Karpas-422 (cell line): ENCODE results near the gene PTPRO. TPM values are rescaled to one million over a fixed set of nuclear protein-coding genes. Genes with fewer than 3 reads are reported as not detected.

Experiments
- DNase-seq: peaks from one replicate; pipeline ENCODE4 v3.0.0-alpha.2; 2015
- H2AFZ ChIP-seq: fragments of 200-600 bp; sonication (generic); 2 replicates; pipeline ENCODE4 v1.6.1; 2014; ENCODE audit warnings: antibody characterized with exemption, low read length, mixed read lengths
- H3K27ac ChIP-seq: fragments of 200-600 bp; sonication (generic); 2 replicates; pipeline ENCODE4 v1.5.1; 2014; ENCODE audit warnings: mild to moderate bottlenecking, low read length, moderate library complexity
- H3K27me3 ChIP-seq: fragments of 200-600 bp; sonication (generic); 2 replicates; pipeline ENCODE4 v1.6.1; 2014; ENCODE audit warnings: low read length, mixed read lengths
- H3K36me3 ChIP-seq: fragments of 200-600 bp; sonication (generic); 2 replicates; pipeline ENCODE4 v1.6.1; 2014; ENCODE audit warnings: low read length, mixed read lengths; ENCODE audit not compliant: insufficient read depth
- H3K4me1 ChIP-seq: fragments of 200-600 bp; sonication (generic); 2 replicates; pipeline ENCODE4 v1.6.1; 2014; ENCODE audit warnings: mild to moderate bottlenecking, low read length, mixed read lengths
- H3K4me2 ChIP-seq: fragments of 200-600 bp; sonication (generic); 2 replicates; pipeline ENCODE4 v1.6.1; 2014; ENCODE audit warnings: low read length, low read depth, mild to moderate bottlenecking; ENCODE audit not compliant: poor library complexity, severe bottlenecking
- H3K4me3 ChIP-seq: fragments of 200-600 bp; sonication (generic); 2 replicates; pipeline ENCODE4 v1.5.1; 2014; ENCODE audit warnings: mild to moderate bottlenecking, antibody characterized with exemption, low read length, mixed read lengths
- H3K79me2 ChIP-seq: fragments of 200-600 bp; sonication (generic); 2 replicates; pipeline ENCODE4 v1.6.1; 2014; ENCODE audit warnings: mild to moderate bottlenecking, low read length, mixed read lengths
- H3K9ac ChIP-seq: fragments of 200-600 bp; sonication (generic); 2 replicates; pipeline ENCODE4 v1.6.0; 2014; ENCODE audit warnings: low read length
- H3K9me2 ChIP-seq: fragments of 200-600 bp; sonication (generic), shearing (Covaris generic); replicated peaks from 2 replicates; pipeline ENCODE4 v1.6.0; 2014; ENCODE audit warnings: mild to moderate bottlenecking, low read length, moderate library complexity; ENCODE audit not compliant: insufficient read depth
- H3K9me3 ChIP-seq: fragments of 300-700, 200-600 bp; sonication (generic); 2 replicates; pipeline ENCODE4 v1.6.1; 2014; ENCODE audit warnings: low read length, mixed read lengths
- H4K20me1 ChIP-seq: fragments of 200-600 bp; sonication (generic); 2 replicates; pipeline ENCODE4 v1.6.1; 2014; ENCODE audit warnings: mild to moderate bottlenecking, antibody characterized with exemption, low read length, low read depth; ENCODE audit not compliant: insufficient read depth
- total RNA-seq: library from RNA; depleted of rRNA; stranded (reverse); fragments of >200 nt; shearing (Covaris generic); gene quantifications from 2 replicates; pipeline ENCODE4 v1.2.3, GENCODE V29; 2014; ENCODE audit warnings: low replicate concordance

Gene PTPRO
- total RNA-seq, 1 experiment from 2014 or later, result not detected

- Histone ChIP-seq H2AFZ (no peak overlapping the region), H3K36me3 (no peaks in the 10 kb centered on the region), H3K79me2 (no peaks in the 10 kb centered on the region), H4K20me1 (no peaks in the 10 kb centered on the region), H3K27ac (no peak overlapping the region), H3K9me3 (no peaks in the 10 kb centered on the region; the same call in 1 of the 2 replicates), H3K4me2 (no peak overlapping the region), H3K4me3 (no peak overlapping the region), H3K9ac (no peak overlapping the region), H3K9me2 (no peaks in the 10 kb centered on the region), H3K27me3 (no peaks in the 10 kb centered on the region), H3K4me1 (no peaks in the 10 kb centered on the region)
- DNase-seq, result no peak
Observed at GRCh38 chr12:15439459-15439858, 117.2 kb downstream of the PTPRO start.

GRCh38 chr12:15443050-15443449 is 120.7 kb downstream of the PTPRO start:
- no peak overlapping the region for H2AFZ ChIP-seq
- H3K27me3 ChIP-seq, result no peaks in the 10 kb centered on the region
- no peaks in the 10 kb centered on the region; the same call in 1 of the 2 replicates for H3K9me3 ChIP-seq
- no peak overlapping the region for H3K27ac ChIP-seq
- H3K36me3 ChIP-seq, result no peaks in the 10 kb centered on the region
- no peak overlapping the region for H3K4me3 ChIP-seq
- H4K20me1 ChIP-seq, result no peaks in the 10 kb centered on the region
- no peaks in the 10 kb centered on the region for H3K4me1 ChIP-seq
- no peaks in the 10 kb centered on the region for H3K9me2 ChIP-seq
- no peak overlapping the region for H3K9ac ChIP-seq
- DNase-seq, result no peak
- H3K4me2 ChIP-seq, result no peak overlapping the region
- no peaks in the 10 kb centered on the region for H3K79me2 ChIP-seq

GRCh38 chr12:15443611-15444010 is 121.3 kb downstream of the PTPRO start:
- H3K9me3 ChIP-seq, result no peaks in the 10 kb centered on the region; the same call in 1 of the 2 replicates
- H3K4me2 ChIP-seq, result no peak overlapping the region
- no peak overlapping the region for H3K4me3 ChIP-seq
- no peaks in the 10 kb centered on the region for H3K4me1 ChIP-seq
- no peaks in the 10 kb centered on the region for H4K20me1 ChIP-seq
- H3K9ac ChIP-seq, result no peak overlapping the region
- H3K27me3 ChIP-seq, result no peaks in the 10 kb centered on the region
- no peak for DNase-seq
- H2AFZ ChIP-seq, result no peak overlapping the region
- no peaks in the 10 kb centered on the region for H3K36me3 ChIP-seq
- H3K27ac ChIP-seq, result no peak overlapping the region
- no peaks in the 10 kb centered on the region for H3K79me2 ChIP-seq
- H3K9me2 ChIP-seq, result no peaks in the 10 kb centered on the region

GRCh38 chr12:15444523-15444922 is 122.2 kb downstream of the PTPRO start:
- no peak for DNase-seq
- Histone ChIP-seq H3K9ac (no peak overlapping the region), H3K27me3 (no peaks in the 10 kb centered on the region), H3K79me2 (no peaks in the 10 kb centered on the region), H4K20me1 (no peaks in the 10 kb centered on the region), H3K9me2 (no peaks in the 10 kb centered on the region), H3K4me2 (no peak overlapping the region), H3K27ac (no peak overlapping the region), H3K4me3 (no peak overlapping the region), H3K9me3 (no peaks in the 10 kb centered on the region), H2AFZ (no peak overlapping the region), H3K36me3 (no peaks in the 10 kb centered on the region), H3K4me1 (no peaks in the 10 kb centered on the region)

GRCh38 chr12:15446807-15447206 is 124.5 kb downstream of the PTPRO start:
- no peak for DNase-seq
- Histone ChIP-seq H3K27me3 (no peaks in the 10 kb centered on the region), H4K20me1 (no peaks in the 10 kb centered on the region), H3K9ac (no peak overlapping the region), H3K4me3 (no peak overlapping the region), H2AFZ (no peak overlapping the region), H3K4me1 (no peaks in the 10 kb centered on the region), H3K9me3 (no peaks in the 10 kb centered on the region), H3K4me2 (no peak overlapping the region), H3K79me2 (no peaks in the 10 kb centered on the region), H3K27ac (no peak overlapping the region), H3K36me3 (no peaks in the 10 kb centered on the region), H3K9me2 (no peaks in the 10 kb centered on the region)

- H3K79me2 ChIP-seq, result no peaks in the 10 kb centered on the region
- H3K4me3 ChIP-seq, result no peak overlapping the region
- no peaks in the 10 kb centered on the region for H3K4me1 ChIP-seq
- DNase-seq, result no peak
- no peaks in the 10 kb centered on the region for H3K9me2 ChIP-seq
- no peaks in the 10 kb centered on the region for H4K20me1 ChIP-seq
- H3K9ac ChIP-seq, result no peak overlapping the region
- H3K27ac ChIP-seq, result no peak overlapping the region
- H3K27me3 ChIP-seq, result no peaks in the 10 kb centered on the region
- H3K9me3 ChIP-seq, result peaks cover 8% of the 10 kb centered on the region
- H2AFZ ChIP-seq, result no peak overlapping the region
- no peaks in the 10 kb centered on the region for H3K36me3 ChIP-seq
- no peak overlapping the region for H3K4me2 ChIP-seq
Observed at GRCh38 chr12:15453613-15454012, 131.3 kb downstream of the PTPRO start.

- H3K4me2 ChIP-seq, result no peak overlapping the region
- no peaks in the 10 kb centered on the region for H3K79me2 ChIP-seq
- no peaks in the 10 kb centered on the region for H4K20me1 ChIP-seq
- H3K9me3 ChIP-seq, result peaks cover 9% of the 10 kb centered on the region
- H3K4me1 ChIP-seq, result no peaks in the 10 kb centered on the region
- no peaks in the 10 kb centered on the region for H3K9me2 ChIP-seq
- no peak overlapping the region for H3K4me3 ChIP-seq
- H3K36me3 ChIP-seq, result no peaks in the 10 kb centered on the region
- no peak overlapping the region for H3K27ac ChIP-seq
- no peak overlapping the region for H2AFZ ChIP-seq
- no peak for DNase-seq
- no peaks in the 10 kb centered on the region for H3K27me3 ChIP-seq
- H3K9ac ChIP-seq, result no peak overlapping the region
Observed at GRCh38 chr12:15458008-15458407, 135.7 kb downstream of the PTPRO start.

- Histone ChIP-seq H3K4me2 (no peak overlapping the region), H3K9me3 (no peaks in the 10 kb centered on the region), H3K27ac (no peak overlapping the region), H3K27me3 (no peaks in the 10 kb centered on the region), H3K9me2 (no peaks in the 10 kb centered on the region), H3K79me2 (no peaks in the 10 kb centered on the region), H4K20me1 (no peaks in the 10 kb centered on the region), H3K36me3 (no peaks in the 10 kb centered on the region), H3K9ac (no peak overlapping the region), H2AFZ (no peak overlapping the region), H3K4me3 (no peak overlapping the region), H3K4me1 (no peaks in the 10 kb centered on the region)
- no peak for DNase-seq
Observed at GRCh38 chr12:15468911-15469310, 146.6 kb downstream of the PTPRO start.

GRCh38 chr12:15469356-15469755 is 147.0 kb downstream of the PTPRO start:
- H3K9ac ChIP-seq, result no peak overlapping the region
- DNase-seq, result no peak
- no peak overlapping the region for H3K4me3 ChIP-seq
- H3K36me3 ChIP-seq, result no peaks in the 10 kb centered on the region
- no peaks in the 10 kb centered on the region for H3K27me3 ChIP-seq
- no peaks in the 10 kb centered on the region for H3K9me2 ChIP-seq
- H3K9me3 ChIP-seq, result no peaks in the 10 kb centered on the region
- no peak overlapping the region for H3K27ac ChIP-seq
- no peaks in the 10 kb centered on the region for H3K79me2 ChIP-seq
- H3K4me1 ChIP-seq, result no peaks in the 10 kb centered on the region
- no peak overlapping the region for H2AFZ ChIP-seq
- H4K20me1 ChIP-seq, result no peaks in the 10 kb centered on the region
- H3K4me2 ChIP-seq, result no peak overlapping the region
